Thyroid gland (tissue), 4 donors: ENCODE data around the gene BACE1.

Source experiments
- POLR2A ChIP-seq, 2 donors: fragments of 450-650 bp; IDR thresholded peaks; one replicate each; pipeline ENCODE4 v1.6.1; 2017; ENCODE audit warnings: antibody characterized with exemption in 2 of 2, mild to moderate bottlenecking in 2 of 2, moderate library complexity in 1 of 2
- TF ChIP-seq, protein P1 (sequence below), 6 experiments: fragments of 200-600 bp in 3 of 6; fragments of 450-650 bp in 3 of 6; sonication (generic) in 3 of 6; IDR thresholded peaks; one replicate each; pipeline ENCODE4 v1.5.1; 2016 to 2019; ENCODE audit warnings: antibody characterized with exemption in 6 of 6, mild to moderate bottlenecking in 2 of 6, inconsistent platforms in 1 of 6, moderate library complexity in 1 of 6

GRCh38 chr11:117319214-117319840 is 3.3 kb upstream of the BACE1 start:
- TF ChIP-seq, protein P1, sequence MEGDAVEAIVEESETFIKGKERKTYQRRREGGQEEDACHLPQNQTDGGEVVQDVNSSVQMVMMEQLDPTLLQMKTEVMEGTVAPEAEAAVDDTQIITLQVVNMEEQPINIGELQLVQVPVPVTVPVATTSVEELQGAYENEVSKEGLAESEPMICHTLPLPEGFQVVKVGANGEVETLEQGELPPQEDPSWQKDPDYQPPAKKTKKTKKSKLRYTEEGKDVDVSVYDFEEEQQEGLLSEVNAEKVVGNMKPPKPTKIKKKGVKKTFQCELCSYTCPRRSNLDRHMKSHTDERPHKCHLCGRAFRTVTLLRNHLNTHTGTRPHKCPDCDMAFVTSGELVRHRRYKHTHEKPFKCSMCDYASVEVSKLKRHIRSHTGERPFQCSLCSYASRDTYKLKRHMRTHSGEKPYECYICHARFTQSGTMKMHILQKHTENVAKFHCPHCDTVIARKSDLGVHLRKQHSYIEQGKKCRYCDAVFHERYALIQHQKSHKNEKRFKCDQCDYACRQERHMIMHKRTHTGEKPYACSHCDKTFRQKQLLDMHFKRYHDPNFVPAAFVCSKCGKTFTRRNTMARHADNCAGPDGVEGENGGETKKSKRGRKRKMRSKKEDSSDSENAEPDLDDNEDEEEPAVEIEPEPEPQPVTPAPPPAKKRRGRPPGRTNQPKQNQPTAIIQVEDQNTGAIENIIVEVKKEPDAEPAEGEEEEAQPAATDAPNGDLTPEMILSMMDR (IDR thresholded peaks at IDR 0.05), result no peak
- TF ChIP-seq POLR2A (IDR thresholded peaks at IDR 0.05), result no peak
